Esophagus squamous epithelium (tissue), 4 donors: ENCODE data around the gene PGLYRP4.

ENCODE experiments used
- CTCF ChIP-seq, 6 experiments: fragments of 450-650 bp in 4 of 6; fragments of 200-600 bp in 2 of 6; sonication (generic) in 2 of 6; IDR thresholded peaks; one replicate each; pipeline ENCODE4 v1.5.1; 2016 to 2019; ENCODE audit warnings: antibody characterized with exemption in 6 of 6, mild to moderate bottlenecking in 4 of 6, moderate library complexity in 4 of 6
- POLR2A ChIP-seq, 4 donors: fragments of 450-650 bp; IDR thresholded peaks; one replicate each; pipeline ENCODE4 v1.6.1; 2017; ENCODE audit warnings: antibody characterized with exemption in 4 of 4, mild to moderate bottlenecking in 4 of 4, moderate library complexity in 3 of 4

DNA sequence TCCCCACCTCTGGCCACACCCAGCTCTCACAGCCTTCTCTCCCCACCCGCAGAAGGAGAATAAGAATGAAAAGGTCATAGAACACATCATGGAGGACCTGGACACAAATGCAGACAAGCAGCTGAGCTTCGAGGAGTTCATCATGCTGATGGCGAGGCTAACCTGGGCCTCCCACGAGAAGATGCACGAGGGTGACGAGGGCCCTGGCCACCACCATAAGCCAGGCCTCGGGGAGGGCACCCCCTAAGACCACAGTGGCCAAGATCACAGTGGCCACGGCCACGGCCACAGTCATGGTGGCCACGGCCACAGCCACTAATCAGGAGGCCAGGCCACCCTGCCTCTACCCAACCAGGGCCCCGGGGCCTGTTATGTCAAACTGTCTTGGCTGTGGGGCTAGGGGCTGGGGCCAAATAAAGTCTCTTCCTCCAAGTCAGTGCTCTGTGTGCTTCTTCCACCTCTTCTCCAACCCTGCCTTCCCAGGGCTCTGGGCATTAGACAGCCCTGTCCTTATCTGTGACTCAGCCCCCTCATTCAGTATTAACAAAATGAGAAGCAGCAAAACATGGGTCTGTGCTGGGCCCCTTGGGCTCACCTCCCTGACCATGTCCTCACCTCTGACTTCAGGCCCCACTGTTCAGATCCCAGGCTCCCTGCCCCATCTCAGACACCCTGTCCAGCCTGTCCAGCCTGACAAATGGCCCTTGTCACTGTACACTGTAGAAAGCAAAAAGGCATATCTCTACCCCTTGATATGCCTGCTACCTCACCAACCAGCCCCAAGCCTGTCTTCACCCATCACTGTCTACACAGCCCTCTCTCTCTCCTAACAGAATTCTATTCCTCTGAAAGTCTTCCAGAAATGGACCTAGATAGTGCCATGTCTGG, 12.2 kb upstream of the PGLYRP4 start:
- TF ChIP-seq CTCF (IDR thresholded peaks at IDR 0.05) (no peak), POLR2A (IDR thresholded peaks at IDR 0.05) (no peak)
